GM12878 (cell line): ENCODE measurements around the gene CTNNA3. TPM values are rescaled to one million over a fixed set of nuclear protein-coding genes. Genes with fewer than 3 reads are reported as not detected.

ENCODE experiments used
- ATAC-seq: fragments of 200-7000 bp; cut with Tn5 transposase; 3 replicates; pipeline ENCODE4 v1.9.1; 2020; ENCODE audit warnings: mild to moderate bottlenecking, moderate library complexity
- BruUV-seq: library from RNA; stranded (reverse); fragments of 400-500 nt; replicated peaks from 2 replicates; lab custom pipeline; 2021; lab: Mats Ljungman, UMichigan
- CTCF ChIA-PET: fragments of 300-600 bp; sonication (Branson Sonifier 250); formaldehyde crosslinking; extraction: SDS; loops from one replicate; lab custom pipeline; 2021; ENCODE audit warnings: inconsistent platforms; lab: Yijun Ruan, JAX
- POLR2A ChIA-PET: fragments of 350-600 bp; formaldehyde crosslinking; extraction: SDS; loops from one replicate; lab custom pipeline; 2021; ENCODE audit warnings: inconsistent platforms; lab: Charles Lee
- RAD21 ChIA-PET: fragments of 300-600 bp; sonication (Branson Sonifier 250); formaldehyde crosslinking; loops from one replicate; lab custom pipeline; 2023; ENCODE audit warnings: antibody characterized with exemption; ENCODE audit not compliant: unreplicated experiment; lab: Charles Lee
- SMC1A ChIA-PET: fragments of 300-600 bp; sonication (Branson Sonifier 250); formaldehyde crosslinking; loops from one replicate; lab custom pipeline; 2023; ENCODE audit not compliant: unreplicated experiment, uncharacterized antibody; lab: Charles Lee
- DNase-seq: peaks from one replicate; pipeline ENCODE4 v3.0.0-alpha.2; 2011; ENCODE audit warnings: low read depth, low spot score
- FAIRE-seq: peaks from 3 replicates; lab custom pipeline; 2011; peaks lifted over from hg19 to GRCh38; lab: Jason Lieb, UNC
- H2AFZ ChIP-seq: 2 replicates; pipeline ENCODE4 v1.6.0; 2011; ENCODE audit warnings: low read depth, low read length, control low read depth; ENCODE audit not compliant: control insufficient read depth
- H3K27ac ChIP-seq: 2 replicates; pipeline ENCODE4 v1.5.1; 2011; ENCODE audit warnings: control low read depth; ENCODE audit not compliant: control insufficient read depth, insufficient read depth
- H3K27me3 ChIP-seq, 2 experiments: replicated peaks in 1 of 2; 2 replicates each; pipeline versions ENCODE4 v1.6.0 to v1.6.1; 2011; ENCODE audit warnings: low read length in 1 of 2; ENCODE audit not compliant: control insufficient read depth in 2 of 2, insufficient read depth in 2 of 2
- H3K36me3 ChIP-seq, 2 experiments: 2 replicates each; pipeline ENCODE4 v1.5.1; 2011; ENCODE audit warnings: low read length in 1 of 2; ENCODE audit not compliant: control insufficient read depth in 2 of 2, insufficient read depth in 2 of 2
- H3K4me1 ChIP-seq: 2 replicates; pipeline ENCODE4 v1.6.1; 2011; ENCODE audit warnings: mild to moderate bottlenecking, low read length, moderate library complexity, mixed read lengths; ENCODE audit not compliant: control insufficient read depth, insufficient read depth
- H3K4me2 ChIP-seq: 2 replicates; pipeline ENCODE4 v1.6.0; 2011; ENCODE audit warnings: control low read depth; ENCODE audit not compliant: control insufficient read depth, insufficient read depth
- H3K4me3 ChIP-seq: fragments of 200-600 bp; sonication (generic); 2 replicates; pipeline ENCODE4 v1.5.1; 2016
- H3K79me2 ChIP-seq: 2 replicates; pipeline ENCODE4 v1.6.0; 2011; ENCODE audit warnings: low read length; ENCODE audit not compliant: control insufficient read depth, insufficient read depth
- H3K9ac ChIP-seq: 2 replicates; pipeline ENCODE4 v1.8.0; 2011; ENCODE audit warnings: low read length, control low read depth, mixed read lengths; ENCODE audit not compliant: control insufficient read depth, insufficient read depth
- H3K9me3 ChIP-seq: replicated peaks from 3 replicates; pipeline ENCODE4 v1.5.1; 2011; ENCODE audit warnings: mild to moderate bottlenecking, low read length; ENCODE audit not compliant: control insufficient read depth, insufficient read depth
- H4K20me1 ChIP-seq: 2 replicates; pipeline ENCODE4 v1.6.0; 2011; ENCODE audit not compliant: control insufficient read depth, insufficient read depth
- CBX5 ChIP-seq: sonication (generic); IDR thresholded peaks from 2 replicates; pipeline ENCODE4 v1.6.1; 2016; ENCODE audit warnings: low read depth, moderate library complexity, mild to moderate bottlenecking, inconsistent platforms
- CREM ChIP-seq: IDR thresholded peaks from 2 replicates; pipeline ENCODE4 v1.6.1; 2014; ENCODE audit warnings: antibody characterized with exemption, low read depth
- CTCF ChIP-seq, 3 experiments: IDR thresholded peaks in 2 of 3; conservative IDR thresholded peaks in 1 of 3; 2 replicates each; pipeline ENCODE4 v1.5.1; 2011; ENCODE audit warnings: low read depth in 3 of 3, low read length in 3 of 3, mild to moderate bottlenecking in 3 of 3, control low read depth in 2 of 3, moderate library complexity in 2 of 3, inconsistent platforms in 1 of 3, mixed read lengths in 1 of 3; ENCODE audit not compliant: control insufficient read depth in 2 of 3, insufficient read depth in 1 of 3; ENCODE audit errors: extremely low read depth in 1 of 3
- FOXK2 ChIP-seq: fragments of 450-650 bp; IDR thresholded peaks from 2 replicates; pipeline ENCODE4 v1.6.1; 2017; ENCODE audit warnings: mild to moderate bottlenecking, moderate library complexity
- HDAC6 ChIP-seq: fragments of 200-600 bp; sonication (generic); IDR thresholded peaks from one replicate; pipeline ENCODE4 v1.8.0; 2017; ENCODE audit warnings: antibody characterized with exemption; ENCODE audit not compliant: unreplicated experiment
- HDGF ChIP-seq: fragments of 450-650 bp; IDR thresholded peaks from 2 replicates; pipeline ENCODE4 v1.6.1; 2016; ENCODE audit warnings: antibody characterized with exemption
- MTA3 ChIP-seq: IDR thresholded peaks from 2 replicates; pipeline ENCODE4 v1.6.1; 2012; ENCODE audit warnings: low read length, inconsistent platforms, borderline replicate concordance
- NBN ChIP-seq: fragments of 450-650 bp; IDR thresholded peaks from 2 replicates; pipeline ENCODE4 v1.6.1; 2016
- NR2C1 ChIP-seq: fragments of 450-650 bp; IDR thresholded peaks from 2 replicates; pipeline ENCODE4 v1.6.1; 2017; ENCODE audit warnings: antibody characterized with exemption, mild to moderate bottlenecking, moderate library complexity
- PAX5 ChIP-seq: IDR thresholded peaks from 2 replicates; pipeline ENCODE4 v1.6.1; 2011; ENCODE audit warnings: low read depth, low read length, borderline replicate concordance
- SMAD5 ChIP-seq: IDR thresholded peaks from 2 replicates; pipeline ENCODE4 v1.6.1; 2016; ENCODE audit warnings: antibody characterized with exemption, low read depth
- STAT1 ChIP-seq: fragments of 450-650 bp; conservative IDR thresholded peaks from 2 replicates; pipeline ENCODE4 v1.6.1; 2014; ENCODE audit warnings: antibody characterized with exemption, mild to moderate bottlenecking
- TARDBP ChIP-seq: IDR thresholded peaks from 2 replicates; pipeline ENCODE4 v1.6.1; 2016; ENCODE audit warnings: borderline replicate concordance
- ZNF622 ChIP-seq: fragments of 450-650 bp; IDR thresholded peaks from 2 replicates; pipeline ENCODE4 v1.6.1; 2017; ENCODE audit warnings: mild to moderate bottlenecking, inconsistent platforms
- ZZZ3 ChIP-seq: IDR thresholded peaks from 2 replicates; pipeline ENCODE4 v1.6.1; 2011; ENCODE audit warnings: low read depth; ENCODE audit not compliant: control insufficient read depth, insufficient read length
- WGBS: methylation state at CpG from one replicate; pipeline ENCODE4 v1.1.6; 2016; ENCODE audit warnings: low lambda C conversion rate; ENCODE audit not compliant: insufficient replicate concordance, insufficient coverage; ENCODE audit errors: missing lambda C conversion rate; 5-methylcytosine and 5-hydroxymethylcytosine counted together
- in situ Hi-C: fragments of 300-500 bp; cut with MboI; formaldehyde crosslinking; loops from 9 replicates; pipeline ENCODE4 v1.14.3; 2018; ENCODE audit warnings: mixed read lengths
- intact Hi-C: fragments of 100-400 bp; cut with micrococcal nuclease; formaldehyde crosslinking; loops from one replicate; pipeline ENCODE4 v1.14.2; 2022; ENCODE audit not compliant: unreplicated experiment
- polyA plus RNA-seq, 11 experiments: library from polyadenylated mRNA; depleted of rRNA in 4 of 11; unstranded in 6 of 11; stranded (reverse) in 5 of 11; fragments of >200 nt; fragmentation: Nextera tagmentation in 4 of 11; fragmentation: Illumina TruSeq in 1 of 11; extraction: Ambion mirVana in 4 of 11; extraction: Trizol in 1 of 11; gene quantifications; 1 replicate in 1 of 11; 2 replicates in 10 of 11; pipeline versions ENCODE4 v1.2.1 to v1.2.3, GENCODE V29; 2011 to 2016; ENCODE audit warnings: inconsistent platforms in 2 of 11, missing spikeins in 2 of 11, low read depth in 1 of 11
- total RNA-seq, 4 experiments: library from RNA; depleted of rRNA in 3 of 4; stranded (reverse); fragments of >200 nt in 3 of 4; fragmentation: Illumina TruSeq in 1 of 4; extraction: Trizol in 1 of 4; gene quantifications; 2 replicates each; pipeline versions ENCODE4 v1.2.1 to v1.2.3, GENCODE V29; 2013 to 2021
- TF ChIP-seq, protein P1 (sequence below): fragments of 450-650 bp; formaldehyde crosslinking; IDR thresholded peaks from 2 replicates; pipeline ENCODE4 v1.4.0; 2022; ENCODE audit warnings: mild to moderate bottlenecking, moderate library complexity
- TF ChIP-seq, protein P2 (sequence below): IDR thresholded peaks from 2 replicates; pipeline ENCODE4 v1.6.1; 2011; ENCODE audit warnings: low read depth, mild to moderate bottlenecking, low read length, moderate library complexity, borderline replicate concordance; ENCODE audit errors: extremely low read depth
- TF ChIP-seq, protein P3 (sequence below): fragments of 450-650 bp; IDR thresholded peaks from 2 replicates; pipeline ENCODE4 v1.6.1; 2017; ENCODE audit warnings: antibody characterized with exemption, mild to moderate bottlenecking, moderate library complexity

CTNNA3 gene
- total and polyA plus RNA-seq, 10 of the 15 experiments (the other 5 are each of a cell fraction or from before 2014, with no cell fraction given), result under 0.01 to 4.5 (median 0.22) TPM; not detected in 2

GRCh38 chr10:66144016-66144415 is 1552.0 kb downstream of the CTNNA3 start (continued):
- no peak for TF ChIP-seq STAT1
- no peak for TF ChIP-seq HDGF
- TF ChIP-seq, protein P1, sequence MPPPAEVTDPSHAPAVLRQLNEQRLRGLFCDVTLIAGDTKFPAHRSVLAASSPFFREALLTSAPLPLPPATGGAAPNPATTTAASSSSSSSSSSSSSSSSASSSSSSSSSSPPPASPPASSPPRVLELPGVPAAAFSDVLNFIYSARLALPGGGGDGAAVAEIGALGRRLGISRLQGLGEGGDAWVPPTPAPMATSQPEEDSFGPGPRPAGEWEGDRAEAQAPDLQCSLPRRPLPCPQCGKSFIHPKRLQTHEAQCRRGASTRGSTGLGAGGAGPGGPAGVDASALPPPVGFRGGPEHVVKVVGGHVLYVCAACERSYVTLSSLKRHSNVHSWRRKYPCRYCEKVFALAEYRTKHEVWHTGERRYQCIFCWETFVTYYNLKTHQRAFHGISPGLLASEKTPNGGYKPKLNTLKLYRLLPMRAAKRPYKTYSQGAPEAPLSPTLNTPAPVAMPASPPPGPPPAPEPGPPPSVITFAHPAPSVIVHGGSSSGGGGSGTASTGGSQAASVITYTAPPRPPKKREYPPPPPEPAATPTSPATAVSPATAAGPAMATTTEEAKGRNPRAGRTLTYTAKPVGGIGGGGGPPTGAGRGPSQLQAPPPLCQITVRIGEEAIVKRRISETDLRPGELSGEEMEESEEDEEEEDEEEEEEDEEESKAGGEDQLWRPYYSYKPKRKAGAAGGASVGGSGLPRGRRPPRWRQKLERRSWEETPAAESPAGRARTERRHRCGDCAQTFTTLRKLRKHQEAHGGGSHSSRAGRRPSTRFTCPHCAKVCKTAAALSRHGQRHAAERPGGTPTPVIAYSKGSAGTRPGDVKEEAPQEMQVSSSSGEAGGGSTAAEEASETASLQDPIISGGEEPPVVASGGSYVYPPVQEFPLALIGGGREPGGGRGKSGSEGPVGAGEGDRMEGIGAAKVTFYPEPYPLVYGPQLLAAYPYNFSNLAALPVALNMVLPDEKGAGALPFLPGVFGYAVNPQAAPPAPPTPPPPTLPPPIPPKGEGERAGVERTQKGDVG (CRISPR knock-in tag), result no peak
- no peak for TF ChIP-seq ZZZ3
- no peak for TF ChIP-seq PAX5
- TF ChIP-seq MTA3, result no peak
- TF ChIP-seq, protein P2, sequence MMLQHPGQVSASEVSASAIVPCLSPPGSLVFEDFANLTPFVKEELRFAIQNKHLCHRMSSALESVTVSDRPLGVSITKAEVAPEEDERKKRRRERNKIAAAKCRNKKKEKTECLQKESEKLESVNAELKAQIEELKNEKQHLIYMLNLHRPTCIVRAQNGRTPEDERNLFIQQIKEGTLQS, result no peak
- TF ChIP-seq CREM, result no peak

DNA sequence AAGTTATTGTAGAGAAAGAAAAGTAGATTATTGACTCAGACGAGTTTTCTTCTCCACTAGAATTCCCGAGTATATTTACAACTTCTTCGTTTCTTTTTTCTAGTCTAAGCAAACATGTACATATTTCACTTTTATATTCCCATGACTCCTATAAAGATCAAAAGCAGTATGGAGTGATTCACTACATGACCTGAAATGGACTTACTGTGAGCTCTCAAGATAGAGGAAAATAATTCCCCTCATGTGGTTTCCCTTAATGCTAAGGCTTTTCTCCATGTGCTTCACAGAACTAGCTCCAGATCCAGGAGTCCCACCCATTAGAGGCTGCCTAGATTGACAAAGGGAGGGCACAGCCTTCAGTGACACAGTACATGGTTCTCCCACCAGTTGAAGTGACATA is 1593.2 kb downstream of the CTNNA3 start:
- FAIRE-seq (no peak), ATAC-seq (no peak), DNase-seq (no peak)
- no peak overlapping the region for H3K4me3 ChIP-seq
- in situ Hi-C loops, result no loop called here
- RAD21 ChIA-PET, result no interaction called here
- CTCF ChIA-PET, result interaction anchor here (1.1 kb wide), 1 partner anchor 1686 kb away, joined by 3 read pairs; no protein-coding TSS in a partner anchor
- H3K27ac ChIP-seq, result no peak overlapping the region
- H3K9ac ChIP-seq, result no peak overlapping the region
- no peak overlapping the region for H3K4me2 ChIP-seq
- H3K27me3 ChIP-seq, result no peaks in the 10 kb centered on the region
- no peak overlapping the region for H2AFZ ChIP-seq
- H3K4me1 ChIP-seq, result no peaks in the 10 kb centered on the region
- no peaks in the 10 kb centered on the region for H3K36me3 ChIP-seq
- no peaks in the 10 kb centered on the region for H3K79me2 ChIP-seq
- WGBS, result 53% methylated on average over 3 of the region's 3 CpGs
- H4K20me1 ChIP-seq, result no peaks in the 10 kb centered on the region
- intact Hi-C loops, result no loop called here
- POLR2A ChIA-PET, result no interaction called here
- no peaks in the 10 kb centered on the region for H3K9me3 ChIP-seq
- BruUV-seq, result no TSS peak
- SMC1A ChIA-PET, result no interaction called here
- no peak for TF ChIP-seq FOXK2
- no peak for TF ChIP-seq ZNF622
- TF ChIP-seq TARDBP, result no peak
- no peak for TF ChIP-seq CBX5
- no peak for TF ChIP-seq HDAC6
- TF ChIP-seq CTCF (IDR thresholded peaks at IDR 0.05 in 2 of 3, conservative IDR thresholded peaks at IDR 0.05 in 1 of 3; ENCODE audit: control insufficient read depth in 2 of 3, extremely low read depth in 1 of 3, insufficient read depth in 1 of 3, low read depth in 3 of 3, low read length in 3 of 3), result no peak
- TF ChIP-seq NBN, result no peak
- TF ChIP-seq SMAD5, result no peak
- no peak for TF ChIP-seq NR2C1
- TF ChIP-seq, protein P3, sequence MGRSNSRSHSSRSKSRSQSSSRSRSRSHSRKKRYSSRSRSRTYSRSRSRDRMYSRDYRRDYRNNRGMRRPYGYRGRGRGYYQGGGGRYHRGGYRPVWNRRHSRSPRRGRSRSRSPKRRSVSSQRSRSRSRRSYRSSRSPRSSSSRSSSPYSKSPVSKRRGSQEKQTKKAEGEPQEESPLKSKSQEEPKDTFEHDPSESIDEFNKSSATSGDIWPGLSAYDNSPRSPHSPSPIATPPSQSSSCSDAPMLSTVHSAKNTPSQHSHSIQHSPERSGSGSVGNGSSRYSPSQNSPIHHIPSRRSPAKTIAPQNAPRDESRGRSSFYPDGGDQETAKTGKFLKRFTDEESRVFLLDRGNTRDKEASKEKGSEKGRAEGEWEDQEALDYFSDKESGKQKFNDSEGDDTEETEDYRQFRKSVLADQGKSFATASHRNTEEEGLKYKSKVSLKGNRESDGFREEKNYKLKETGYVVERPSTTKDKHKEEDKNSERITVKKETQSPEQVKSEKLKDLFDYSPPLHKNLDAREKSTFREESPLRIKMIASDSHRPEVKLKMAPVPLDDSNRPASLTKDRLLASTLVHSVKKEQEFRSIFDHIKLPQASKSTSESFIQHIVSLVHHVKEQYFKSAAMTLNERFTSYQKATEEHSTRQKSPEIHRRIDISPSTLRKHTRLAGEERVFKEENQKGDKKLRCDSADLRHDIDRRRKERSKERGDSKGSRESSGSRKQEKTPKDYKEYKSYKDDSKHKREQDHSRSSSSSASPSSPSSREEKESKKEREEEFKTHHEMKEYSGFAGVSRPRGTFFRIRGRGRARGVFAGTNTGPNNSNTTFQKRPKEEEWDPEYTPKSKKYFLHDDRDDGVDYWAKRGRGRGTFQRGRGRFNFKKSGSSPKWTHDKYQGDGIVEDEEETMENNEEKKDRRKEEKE, result no peak
